GM23338 (cell line): ENCODE results near the gene B4GALNT1. TPM values are rescaled to one million over a fixed set of nuclear protein-coding genes. Genes with fewer than 3 reads are reported as not detected.

Source experiments
- ATAC-seq: fragments of 200-7000 bp; cut with Tn5 transposase; 3 replicates; pipeline ENCODE4 v1.9.1; 2020
- DNase-seq: peaks from one replicate; pipeline ENCODE4 v3.0.0-alpha.2; 2015; ENCODE audit warnings: low spot score
- H2AFZ ChIP-seq: fragments of 200-600 bp; sonication (generic); 2 replicates; pipeline ENCODE4 v1.8.0; 2016; ENCODE audit warnings: antibody characterized with exemption, mild to moderate bottlenecking, moderate library complexity
- H3F3A ChIP-seq: fragments of 200-600 bp; sonication (generic); replicated peaks from 2 replicates; pipeline ENCODE4 v1.8.0; 2017; ENCODE audit warnings: antibody characterized with exemption, mixed run types, low read depth
- H3K27ac ChIP-seq: fragments of 200-600 bp; sonication (generic); 2 replicates; pipeline ENCODE4 v1.6.1; 2016; ENCODE audit warnings: low read depth
- H3K27me3 ChIP-seq: fragments of 200-600 bp; sonication (generic); 2 replicates; pipeline ENCODE4 v1.8.0; 2016; ENCODE audit warnings: mild to moderate bottlenecking, mixed run types, moderate library complexity; ENCODE audit not compliant: insufficient read depth
- H3K36me3 ChIP-seq: fragments of 200-600 bp; sonication (generic); 2 replicates; pipeline ENCODE4 v1.8.0; 2016; ENCODE audit warnings: mild to moderate bottlenecking; ENCODE audit not compliant: insufficient read depth
- H3K4me1 ChIP-seq: fragments of 200-600 bp; sonication (generic); 2 replicates; pipeline ENCODE4 v1.8.0; 2016; ENCODE audit warnings: mild to moderate bottlenecking, moderate library complexity; ENCODE audit not compliant: insufficient read depth
- H3K4me2 ChIP-seq: fragments of 200-600 bp; sonication (generic); 2 replicates; pipeline ENCODE4 v1.7.1; 2017; ENCODE audit warnings: mixed run types
- H3K4me3 ChIP-seq: fragments of 200-600 bp; sonication (generic); 2 replicates; pipeline ENCODE4 v1.6.1; 2016; ENCODE audit warnings: mixed run types
- H3K79me2 ChIP-seq: fragments of 200-600 bp; sonication (generic); replicated peaks from 2 replicates; pipeline ENCODE4 v1.8.0; 2017; ENCODE audit warnings: mild to moderate bottlenecking; ENCODE audit not compliant: insufficient read depth
- H3K9me2 ChIP-seq: fragments of 200-600 bp; sonication (generic); 2 replicates; pipeline ENCODE4 v1.8.0; 2017; ENCODE audit not compliant: insufficient read depth
- H4K20me1 ChIP-seq: fragments of 200-600 bp; sonication (generic); replicated peaks from 2 replicates; pipeline ENCODE4 v1.8.0; 2017; ENCODE audit warnings: mild to moderate bottlenecking; ENCODE audit not compliant: insufficient read depth
- H3K27ac Mint-ChIP-seq: 2 replicates; pipeline ENCODE4 v1.8.0; 2020; ENCODE audit warnings: inconsistent platforms, mild to moderate bottlenecking, moderate library complexity, mixed read lengths
- H3K27me3 Mint-ChIP-seq: 3 replicates; pipeline ENCODE4 v1.8.0; 2022; ENCODE audit warnings: low read depth, mild to moderate bottlenecking, moderate library complexity, mixed read lengths, inconsistent platforms; ENCODE audit not compliant: insufficient read depth, poor library complexity
- H3K36me3 Mint-ChIP-seq: 3 replicates; pipeline ENCODE4 v1.8.0; 2021; ENCODE audit warnings: low read depth, mild to moderate bottlenecking, inconsistent platforms, moderate library complexity, mixed read lengths
- H3K4me1 Mint-ChIP-seq: 3 replicates; pipeline ENCODE4 v1.8.0; 2020; ENCODE audit warnings: mild to moderate bottlenecking, inconsistent platforms, mixed read lengths
- H3K4me3 Mint-ChIP-seq: 3 replicates; pipeline ENCODE4 v1.8.0; 2021; ENCODE audit warnings: moderate library complexity, mild to moderate bottlenecking, inconsistent platforms, mixed read lengths
- H3K9me3 Mint-ChIP-seq: 3 replicates; pipeline ENCODE4 v1.8.0; 2020; ENCODE audit warnings: moderate library complexity, mild to moderate bottlenecking, inconsistent platforms, mixed read lengths
- CREB1 ChIP-seq: fragments of 250-450 bp; sonication (Bioruptor Pico); IDR thresholded peaks from 2 replicates; pipeline ENCODE4 v1.5.0; 2020; ENCODE audit warnings: low read depth, mild to moderate bottlenecking, moderate library complexity
- ETS1 ChIP-seq: IDR thresholded peaks from 2 replicates; pipeline ENCODE4 v1.6.1; 2016; ENCODE audit warnings: antibody characterized with exemption
- EZH2 ChIP-seq: fragments of 200-600 bp; sonication (generic); IDR thresholded peaks from one replicate; pipeline ENCODE4 v1.8.0; 2017; ENCODE audit warnings: antibody characterized with exemption, mild to moderate bottlenecking, low read depth; ENCODE audit not compliant: unreplicated experiment
- EZH2phosphoT487 ChIP-seq: fragments of 200-600 bp; sonication (generic); IDR thresholded peaks from one replicate; pipeline ENCODE4 v1.8.1; 2018; ENCODE audit warnings: antibody characterized with exemption; ENCODE audit not compliant: unreplicated experiment
- JUNB ChIP-seq: IDR thresholded peaks from one replicate; pipeline ENCODE4 v1.6.1; 2016; ENCODE audit warnings: antibody characterized with exemption; ENCODE audit not compliant: unreplicated experiment
- NANOG ChIP-seq: IDR thresholded peaks from 2 replicates; pipeline ENCODE4 v1.6.1; 2016; ENCODE audit warnings: antibody characterized with exemption, borderline replicate concordance
- POLR2AphosphoS5 ChIP-seq: IDR thresholded peaks from 2 replicates; pipeline ENCODE4 v1.6.1; 2016; ENCODE audit warnings: antibody characterized with exemption, low read depth
- REST ChIP-seq: IDR thresholded peaks from one replicate; pipeline ENCODE4 v1.6.1; 2018; ENCODE audit warnings: antibody characterized with exemption; ENCODE audit not compliant: unreplicated experiment
- ZNF331 ChIP-seq: fragments of 250-450 bp; sonication (Bioruptor Pico); IDR thresholded peaks from 2 replicates; pipeline ENCODE4 v1.5.0; 2020; ENCODE audit warnings: low read depth, mild to moderate bottlenecking, moderate library complexity
- ZNF462 ChIP-seq: fragments of 250-450 bp; sonication (Bioruptor Pico); IDR thresholded peaks from 2 replicates; pipeline ENCODE4 v1.5.0; 2020; ENCODE audit warnings: mild to moderate bottlenecking, moderate library complexity
- polyA plus RNA-seq: library from polyadenylated mRNA; unstranded; fragments of >200 nt; fragmentation: Nextera tagmentation; extraction: Ambion mirVana; gene quantifications from 2 replicates; pipeline ENCODE4 v1.2.1, GENCODE V29; 2016
- total RNA-seq: library from RNA; depleted of rRNA; stranded (reverse); fragments of >200 nt; shearing (Covaris generic); gene quantifications from 2 replicates; pipeline ENCODE4 v1.2.3, GENCODE V29; 2014

Gene B4GALNT1
- total and polyA plus RNA-seq, 2 experiments from 2014 or later: 1.3 to 2.4 TPM

- TF ChIP-seq ZNF462 (no peak), EZH2 (no peak), JUNB (no peak)
These were observed 28.4 kb upstream of the B4GALNT1 start (continued) for GRCh38 chr12:57661376-57661775.

- DNase-seq (no peak), ATAC-seq (no peak)
- H3K9me2 ChIP-seq: no peaks in the 10 kb centered on the region
- no peak overlapping the region for H2AFZ ChIP-seq
- H3K27me3 Mint-ChIP-seq: no peaks in the 10 kb centered on the region
- H3K36me3 Mint-ChIP-seq: peaks cover 13% of the 10 kb centered on the region
- H4K20me1 ChIP-seq: no peaks in the 10 kb centered on the region
- TF ChIP-seq EZH2 (no peak), REST (no peak), NANOG (no peak), POLR2AphosphoS5 (no peak), CREB1 (no peak), ETS1 (no peak), EZH2phosphoT487 (no peak), ZNF331 (CRISPR knock-in tag) (no peak), JUNB (no peak)
- no peak overlapping the region for H3K27ac Mint-ChIP-seq
- no peak overlapping the region for H3K4me3 ChIP-seq
- H3K36me3 ChIP-seq: peaks cover 4% of the 10 kb centered on the region
- peaks cover 84% of the 10 kb centered on the region for H3K9me3 Mint-ChIP-seq
- H3K27me3 ChIP-seq: no peaks in the 10 kb centered on the region
- H3K4me1 ChIP-seq: no peaks in the 10 kb centered on the region
- H3K4me3 Mint-ChIP-seq: no peak overlapping the region
- no peaks in the 10 kb centered on the region for H3K4me1 Mint-ChIP-seq
- H3F3A ChIP-seq: no peaks in the 10 kb centered on the region
- no peaks in the 10 kb centered on the region for H3K79me2 ChIP-seq
- no peak overlapping the region for H3K27ac ChIP-seq
- H3K4me2 ChIP-seq: no peak overlapping the region
These were observed 25.9 kb upstream of the B4GALNT1 start for GRCh38 chr12:57658890-57659289.
